Hippocampal formation (tissue), 2 donors: ENCODE results near the gene FGF13.

Experiments used
- DNase-seq, 2 donors: peaks; one replicate each; lab custom pipeline; 2025; lab: John Stamatoyannopoulos, UW

The FGF13 gene

DNA sequence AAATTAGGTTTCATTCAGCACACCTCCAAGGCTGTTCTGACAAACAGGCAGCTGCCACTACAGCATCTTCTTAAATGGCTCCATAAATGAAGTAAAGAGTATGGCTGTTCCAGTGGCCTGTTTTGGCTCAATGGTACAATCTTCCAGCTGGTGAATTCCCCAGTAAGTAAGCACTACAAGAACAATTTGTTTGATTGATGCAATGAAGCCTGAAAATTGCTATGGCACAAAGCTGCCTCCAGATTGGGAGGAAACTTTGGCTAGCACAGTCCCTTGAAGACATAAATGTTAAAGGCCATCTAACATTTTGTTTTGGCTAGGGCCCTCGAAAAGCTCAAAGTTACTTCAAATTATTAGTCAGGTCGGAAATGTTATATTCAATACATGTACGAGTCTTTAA, 47.5 kb downstream of the FGF13 start:
- DNase-seq: no peak

DNA sequence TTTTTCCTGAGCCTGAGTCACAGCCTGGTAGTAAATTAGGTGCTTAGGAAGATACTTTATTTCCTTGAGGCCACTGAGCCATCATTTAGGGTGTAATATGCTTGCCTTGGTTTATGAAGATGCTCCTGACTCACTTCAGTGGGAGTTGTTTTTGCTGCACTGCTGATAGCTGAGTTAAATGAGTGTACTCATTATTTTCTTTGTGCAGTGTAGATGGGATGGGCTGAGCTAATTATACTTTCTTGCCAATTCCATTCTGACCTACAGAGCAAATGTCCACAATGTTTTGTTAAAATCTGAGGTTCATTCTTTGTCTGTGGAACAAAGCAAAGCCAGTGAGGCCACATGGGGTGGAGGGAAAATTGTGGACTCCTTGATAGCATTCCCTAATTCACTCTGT, 60.0 kb downstream of the FGF13 start:
- no peak for DNase-seq

DNA sequence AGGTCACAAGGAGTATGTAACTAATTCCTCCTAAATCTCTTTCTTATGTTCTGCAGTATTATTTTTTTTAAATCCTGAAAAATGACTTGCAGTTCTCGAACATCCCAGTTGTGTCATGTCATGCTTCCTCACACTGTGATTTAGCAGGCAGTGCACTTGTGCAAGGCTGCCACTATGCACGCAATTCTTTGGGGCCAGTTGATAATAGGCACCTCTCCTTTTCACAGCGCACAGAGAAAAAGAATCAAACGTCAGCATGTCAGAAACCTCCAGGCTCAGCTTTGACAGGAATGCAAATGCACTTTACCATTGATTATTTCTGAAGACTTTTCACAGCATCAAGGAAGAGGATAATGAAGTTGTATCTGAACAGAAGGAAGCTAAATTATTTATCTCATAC, 62.9 kb downstream of the FGF13 start:
- DNase-seq: no peak

DNA sequence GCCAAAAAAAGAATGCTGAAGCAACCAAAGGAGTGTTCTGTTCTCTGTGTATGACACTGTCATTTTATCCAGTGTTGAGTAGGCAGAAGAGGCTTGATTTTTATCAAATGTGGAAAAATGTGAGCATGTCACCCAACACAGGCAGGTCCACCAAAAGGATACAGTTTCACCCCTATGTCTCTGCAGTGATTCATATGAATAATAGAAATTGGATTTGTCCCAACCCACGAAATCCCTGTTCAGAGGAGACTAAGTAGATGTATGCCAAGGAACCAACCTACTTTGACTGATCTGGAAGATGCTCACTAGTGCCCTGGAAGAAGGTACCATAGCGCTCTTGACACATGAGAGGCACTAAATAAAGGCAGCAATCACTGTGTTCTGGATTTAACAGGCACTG, 72.5 kb downstream of the FGF13 start:
- DNase-seq: no peak
